Cerebellar nuclear complex (tissue), 1 donor: Measurements from ENCODE around the gene NCL.
"Not testable (repeated sequence)": the region's sequence is repeated elsewhere in the genome, so short reads cannot be mapped to it uniquely, and the experiment has no call there.

Experiments
- DNase-seq, 2 experiments: peaks; one replicate each; lab custom pipeline; 2025; lab: John Stamatoyannopoulos, UW

Gene NCL

DNA sequence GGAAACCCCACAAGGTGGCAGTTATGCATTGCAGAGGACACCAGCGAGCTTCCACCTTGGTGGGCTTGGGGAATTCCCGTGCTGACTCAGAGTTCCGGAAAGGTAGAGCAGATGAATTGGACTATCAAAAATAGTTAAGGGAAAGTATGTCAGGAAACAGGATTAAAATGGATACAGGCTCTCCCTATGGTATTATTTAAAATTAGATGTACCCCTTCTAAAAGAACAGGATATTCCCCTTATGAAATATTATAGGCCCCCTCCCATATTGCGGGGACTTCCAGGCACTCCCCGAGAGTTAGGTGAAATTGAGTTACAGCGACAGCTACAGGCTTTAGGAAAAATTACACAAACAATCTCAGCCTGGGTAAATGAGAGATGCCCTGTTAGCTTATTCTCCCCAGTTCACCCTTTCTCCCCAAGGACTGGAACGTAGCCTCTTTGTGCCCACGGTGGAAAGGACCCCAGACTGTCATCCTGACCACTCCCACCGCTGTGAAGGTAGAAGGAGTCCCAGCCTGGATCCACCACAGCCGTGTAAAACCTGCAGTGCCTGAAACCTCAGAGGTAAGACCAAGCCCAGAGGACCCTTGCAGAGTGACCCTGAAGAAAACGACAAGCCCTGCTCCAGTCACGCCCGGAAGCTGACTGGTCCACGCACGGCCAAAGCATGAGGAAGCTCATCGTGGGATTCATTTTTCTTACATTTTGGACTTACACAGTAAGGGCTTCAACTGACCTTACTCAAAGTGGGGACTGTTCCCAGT is 58.5 kb downstream of the NCL start:
- DNase-seq: not testable (repeated sequence)

DNA sequence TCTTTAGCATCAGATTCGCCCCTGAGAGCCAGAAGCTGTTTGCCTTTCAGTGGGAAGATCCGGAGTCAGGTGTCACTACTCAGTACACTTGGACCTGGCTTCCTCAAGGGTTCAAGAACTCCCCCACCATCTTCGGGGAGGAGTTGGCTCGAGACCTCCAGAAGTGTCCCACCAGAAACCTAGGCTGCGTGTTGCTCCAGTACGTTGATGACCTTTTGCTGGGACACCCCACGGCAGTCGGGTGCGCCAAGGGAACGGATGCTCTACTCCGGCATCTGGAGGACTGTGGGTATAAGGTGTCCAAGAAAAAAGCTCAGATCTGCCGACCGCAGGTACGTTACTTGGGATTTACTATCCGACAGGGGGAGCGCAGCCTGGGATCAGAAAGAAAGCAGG is 60.1 kb downstream of the NCL start:
- not testable (repeated sequence) for DNase-seq
